GM19372 (cell line): ENCODE results near the gene ETHE1.

Experiments
- ATAC-seq: cut with Tn5 transposase; IDR thresholded peaks from one replicate; pipeline ENCODE4 v1.9.1; 2021; ENCODE audit warnings: mild to moderate bottlenecking, low read depth, moderate library complexity; ENCODE audit not compliant: unreplicated experiment

ETHE1 gene

GRCh38 chr19:43526884-43527859 is at the start of gene ETHE1:
ETHE1 (minus strand) TSS chr19:43527201; CDS start chr19:43527177, 24 bp downstream.
- ATAC-seq, result peak; percentile 66

DNA sequence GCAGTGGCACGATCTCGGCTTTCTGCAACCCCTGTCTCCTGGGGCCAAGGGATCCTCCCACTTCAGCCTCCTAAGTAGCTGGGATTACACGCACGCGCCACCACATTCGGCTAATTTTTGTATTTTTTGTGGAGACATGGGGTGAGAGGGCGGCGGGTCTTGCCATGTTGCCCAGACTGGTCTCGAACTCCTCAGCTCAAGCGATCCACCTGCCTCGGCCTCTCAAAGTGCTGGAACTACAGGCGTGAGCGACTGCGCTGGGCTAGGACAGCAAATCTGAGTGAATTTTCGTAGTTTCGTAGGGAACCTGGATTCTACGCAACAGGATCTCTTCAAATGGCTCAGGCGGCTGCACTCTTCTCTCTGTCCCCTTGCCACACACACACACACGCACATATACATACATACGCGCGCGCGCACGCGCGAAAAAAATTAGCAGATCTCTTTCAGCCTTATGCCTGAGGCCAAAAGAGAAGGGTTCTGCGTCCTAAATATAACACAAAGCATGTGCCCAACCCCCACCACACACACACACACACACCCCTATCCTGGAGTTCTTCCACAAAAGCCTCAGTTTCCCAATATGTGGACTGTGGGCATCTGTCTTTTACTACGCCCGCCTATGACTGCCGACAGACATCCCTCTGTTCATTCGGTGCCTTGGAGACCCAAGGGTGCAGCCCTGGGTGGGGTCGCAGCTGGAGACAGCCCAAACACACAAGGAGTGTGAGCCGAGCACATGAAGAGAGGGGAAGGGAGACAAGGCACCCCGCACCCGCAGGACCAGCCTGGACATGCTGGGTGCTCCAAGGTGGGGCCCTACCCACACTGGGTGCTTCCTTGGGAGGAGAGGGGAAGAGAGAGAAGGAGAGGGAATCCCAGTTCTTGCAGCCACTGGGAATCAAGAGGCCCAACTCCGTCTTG is 49.2 kb upstream of the ETHE1 start:
- ATAC-seq, result no peak

DNA sequence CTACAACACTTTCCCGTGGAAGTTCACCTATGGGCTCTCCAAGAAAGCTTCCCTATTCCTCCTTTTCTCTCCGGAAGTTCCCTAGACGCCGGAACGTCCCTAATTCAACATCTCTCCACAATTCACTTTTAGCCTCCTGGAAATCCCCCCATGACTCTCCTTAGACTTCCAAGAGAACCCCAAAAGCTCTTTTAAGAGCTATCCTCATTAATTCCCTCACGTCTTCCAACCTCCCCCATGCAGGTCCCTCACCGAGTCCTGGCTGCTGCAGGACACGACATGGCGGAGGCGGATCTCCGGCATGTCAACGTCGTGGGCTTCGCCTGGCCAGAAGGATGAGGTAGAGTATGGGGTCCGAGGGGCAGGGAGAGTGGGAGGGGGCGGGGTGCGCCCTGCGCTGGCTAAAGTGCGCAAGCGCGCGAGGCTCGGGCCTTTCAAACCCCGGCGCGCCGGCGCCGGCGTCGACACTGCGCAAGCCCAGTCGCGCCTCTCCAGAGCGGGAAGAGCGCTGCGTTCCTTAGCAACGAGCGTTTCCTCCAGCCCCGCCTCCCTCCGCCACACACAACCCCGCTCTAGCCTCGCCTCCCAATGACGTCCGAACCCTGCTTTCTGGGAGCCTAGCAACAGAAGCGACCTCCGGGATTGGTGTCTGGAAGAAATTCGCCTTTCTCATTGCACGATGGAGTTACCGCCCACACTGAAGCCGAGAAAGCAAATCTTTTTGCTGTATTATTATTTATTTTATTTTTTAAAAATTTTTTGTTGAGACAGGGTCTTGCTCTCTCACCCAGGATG is 48.4 kb upstream of the ETHE1 start, which contains the start of the genes PINLYP and XRCC1:
Gene PINLYP (plus strand): TSS at position 646 of the 795 bp plus-strand sequence. CDS start 1,391 bp downstream, outside the sequence.
Gene XRCC1 (minus strand): TSS at position 372 of the 795 bp plus-strand sequence. CDS start 69 bp downstream, at position 303.
- peak; percentile 97 for ATAC-seq

DNA sequence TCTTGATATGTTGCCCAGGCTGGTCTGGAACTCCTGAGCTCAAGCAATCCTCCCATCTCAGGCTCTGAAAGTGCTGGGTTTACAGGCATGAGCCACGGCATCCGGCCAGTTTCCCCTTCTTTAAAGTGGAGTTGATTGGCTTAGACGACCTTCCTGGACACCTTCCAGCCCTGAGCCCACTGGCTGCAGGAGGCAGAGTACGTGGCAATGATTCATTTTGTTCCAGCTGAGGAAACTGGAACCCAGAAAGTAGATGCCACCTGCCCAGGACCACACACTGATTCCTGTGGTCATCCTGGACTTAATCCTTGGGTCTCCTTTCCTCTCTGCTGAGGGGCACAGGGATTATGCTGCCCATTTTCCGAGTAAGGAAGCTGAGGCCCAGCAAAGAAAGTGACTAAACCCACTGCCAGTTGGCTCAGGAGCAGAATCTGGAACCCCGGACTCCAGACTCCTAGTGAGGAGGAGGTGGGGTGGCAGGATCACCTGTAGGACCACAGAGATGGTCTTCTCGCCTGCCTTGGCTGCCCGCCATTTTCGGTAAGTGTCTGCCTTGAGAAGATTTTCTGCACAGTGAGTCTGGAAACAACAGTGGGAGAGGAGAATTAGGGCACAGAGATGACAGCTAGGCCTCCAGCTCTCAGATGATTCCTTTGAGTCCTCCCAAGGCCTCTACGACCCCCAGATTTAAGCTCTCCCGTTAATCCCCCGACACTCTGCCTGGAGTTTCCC is 47.6 kb upstream of the ETHE1 start:
- ATAC-seq, result no peak

DNA sequence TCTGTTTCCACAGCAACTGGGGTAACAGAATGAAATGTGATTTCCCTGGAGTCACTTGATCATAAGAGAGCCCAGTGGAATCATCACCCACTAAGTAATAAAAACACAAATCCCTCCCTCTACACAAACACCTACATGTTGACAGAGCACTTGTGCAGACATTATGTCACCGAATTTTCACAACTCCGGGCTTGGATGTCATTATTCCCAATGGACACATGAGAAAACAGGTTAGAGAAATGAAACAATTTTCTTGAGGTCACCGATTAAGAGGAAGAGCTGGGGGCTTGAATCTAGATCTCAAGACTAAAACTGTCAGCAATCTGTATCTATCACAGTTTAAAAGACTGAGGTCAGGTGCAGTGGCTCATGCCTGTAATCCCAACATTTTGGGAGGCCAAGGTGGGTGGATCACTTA is 45.2 kb upstream of the ETHE1 start:
- ATAC-seq, result no peak

GRCh38 chr19:43570174-43570791 is 43.3 kb upstream of the ETHE1 start:
- no peak for ATAC-seq

DNA sequence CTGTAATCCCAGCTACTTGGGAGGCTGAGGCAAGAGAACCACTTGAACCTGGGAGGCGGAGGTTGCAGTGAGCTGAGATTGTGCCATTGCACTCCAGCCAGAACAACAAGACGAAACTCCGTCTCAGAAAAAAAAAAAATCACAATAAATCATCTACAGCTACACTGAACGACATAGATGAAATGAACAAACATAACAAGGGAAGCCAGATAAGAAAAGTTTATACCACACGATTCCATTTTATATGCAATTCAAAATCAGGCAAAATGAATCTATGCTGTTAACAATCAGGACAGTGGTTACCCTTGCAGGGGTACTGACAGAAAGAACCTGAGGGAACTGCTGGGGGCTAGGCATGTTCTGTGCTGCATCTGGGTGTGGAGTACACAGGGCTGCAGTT is 42.7 kb upstream of the ETHE1 start:
- no peak for ATAC-seq

- no peak for ATAC-seq
These were observed 37.8 kb upstream of the ETHE1 start for GRCh38 chr19:43564800-43565199.

DNA sequence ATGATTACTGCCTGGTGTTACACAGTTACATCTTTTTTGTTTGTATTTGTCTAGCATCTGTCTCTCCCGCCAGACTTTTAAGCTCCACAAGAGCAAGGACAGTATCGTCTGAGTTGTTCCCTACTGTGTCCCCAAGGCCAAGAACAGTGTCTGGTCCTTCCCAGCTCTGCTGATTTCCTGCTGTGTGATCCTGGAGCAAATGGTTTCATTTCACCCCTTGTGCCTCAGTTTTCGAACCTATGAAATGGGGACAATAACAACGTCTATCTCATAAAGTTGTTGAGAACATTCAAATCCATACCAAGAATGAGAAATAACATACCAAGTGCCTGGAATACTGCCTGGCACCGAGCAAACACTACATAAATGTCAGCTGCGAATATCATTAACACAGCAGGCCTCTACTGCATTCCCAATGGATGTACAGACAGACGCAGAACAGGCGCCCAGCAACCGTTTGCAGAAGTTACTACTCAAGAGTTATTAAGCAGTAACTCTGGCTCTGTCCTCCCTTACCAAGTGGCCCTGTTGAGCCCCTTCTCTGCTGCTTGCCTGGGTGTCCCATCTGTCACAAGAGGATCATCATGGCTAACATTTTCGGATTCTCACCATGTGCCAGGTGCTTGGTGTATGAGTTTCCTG is 36.9 kb upstream of the ETHE1 start:
- ATAC-seq, result no peak

DNA sequence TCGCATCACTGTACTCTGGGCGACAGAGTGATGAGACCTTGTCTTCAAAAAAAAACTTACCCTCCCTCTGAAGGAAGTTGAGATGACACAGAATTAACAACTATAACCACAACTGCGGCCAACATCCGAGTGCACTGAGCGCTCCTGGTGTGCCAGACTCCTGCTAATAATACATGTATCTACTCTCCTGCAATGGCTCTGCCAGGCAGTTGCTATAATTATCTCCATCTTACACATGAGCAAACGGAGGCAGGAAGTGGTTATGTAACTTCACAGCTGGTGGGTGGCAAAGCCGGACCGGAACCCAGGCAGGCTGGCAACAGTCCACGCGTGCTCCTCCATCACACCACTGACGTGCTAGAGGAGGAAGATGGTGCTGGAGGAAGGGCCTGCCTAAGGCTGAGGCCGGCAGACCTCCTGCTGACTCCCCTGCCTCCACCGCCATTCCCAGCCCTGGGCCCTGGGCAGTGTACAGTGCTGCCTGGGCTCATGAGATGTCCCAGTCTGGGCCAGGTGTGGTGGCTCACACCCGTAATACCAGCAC is 35.8 kb upstream of the ETHE1 start:
- ATAC-seq, result no peak

DNA sequence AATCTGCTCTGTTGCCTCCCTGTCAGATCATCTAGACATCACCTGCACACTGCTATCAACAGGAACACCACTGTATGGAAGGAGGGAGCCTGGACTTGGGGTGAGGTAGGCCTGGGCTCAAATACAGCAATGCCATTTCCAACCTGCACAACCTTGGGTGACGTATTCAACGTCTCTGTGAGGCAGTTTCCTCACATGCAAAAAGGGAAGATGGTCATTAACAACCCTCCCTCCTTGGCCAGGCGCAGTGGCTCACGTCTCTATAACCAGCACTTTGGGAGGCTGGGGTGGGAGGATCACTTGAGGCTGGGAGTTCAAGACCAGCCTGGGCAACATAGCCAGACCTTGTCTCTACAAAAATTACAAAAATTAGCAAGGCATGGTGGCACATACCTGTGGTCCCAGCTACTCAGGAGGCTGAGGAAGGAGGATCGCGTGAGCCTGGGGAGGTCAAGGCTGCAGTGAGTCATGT is 35.3 kb upstream of the ETHE1 start:
- ATAC-seq, result no peak

DNA sequence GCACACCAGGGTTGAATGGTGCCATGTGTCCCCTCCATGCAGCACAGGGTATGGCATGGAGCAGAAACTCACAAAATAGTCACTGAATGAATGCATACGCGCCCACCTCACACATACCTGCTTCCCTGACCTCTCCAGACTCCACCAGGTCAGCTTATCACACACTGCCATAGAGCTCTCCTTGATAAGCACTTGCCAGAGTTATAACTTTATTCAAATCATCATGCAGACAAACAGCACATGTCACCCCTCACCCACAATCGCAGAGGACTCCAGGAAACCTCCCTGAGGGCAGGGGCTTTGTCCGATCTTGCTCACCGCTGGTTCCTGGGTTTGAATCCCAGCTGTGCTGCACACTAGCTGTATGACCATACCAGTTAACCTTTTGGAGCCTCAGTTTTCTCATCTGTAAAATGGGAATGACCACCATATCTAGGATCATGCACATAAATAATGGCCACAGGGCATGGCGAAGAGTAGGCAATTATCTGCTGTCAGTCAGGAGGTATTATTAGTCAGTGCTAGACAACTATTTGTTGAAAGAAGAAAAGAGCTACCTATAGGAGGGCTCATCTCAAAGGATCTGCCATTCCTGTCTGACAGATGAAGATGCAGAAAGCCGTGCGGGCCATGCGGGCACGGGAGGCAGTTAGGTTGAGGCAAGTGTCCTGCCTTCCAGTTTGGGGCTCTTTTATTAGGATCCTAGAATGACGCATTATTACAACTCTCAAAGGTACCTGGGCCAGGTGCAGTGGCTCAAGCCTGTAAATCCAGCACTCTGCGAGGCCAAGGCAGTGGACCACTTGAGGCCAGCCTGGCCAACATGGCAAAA is 34.4 kb upstream of the ETHE1 start:
- no peak for ATAC-seq

DNA sequence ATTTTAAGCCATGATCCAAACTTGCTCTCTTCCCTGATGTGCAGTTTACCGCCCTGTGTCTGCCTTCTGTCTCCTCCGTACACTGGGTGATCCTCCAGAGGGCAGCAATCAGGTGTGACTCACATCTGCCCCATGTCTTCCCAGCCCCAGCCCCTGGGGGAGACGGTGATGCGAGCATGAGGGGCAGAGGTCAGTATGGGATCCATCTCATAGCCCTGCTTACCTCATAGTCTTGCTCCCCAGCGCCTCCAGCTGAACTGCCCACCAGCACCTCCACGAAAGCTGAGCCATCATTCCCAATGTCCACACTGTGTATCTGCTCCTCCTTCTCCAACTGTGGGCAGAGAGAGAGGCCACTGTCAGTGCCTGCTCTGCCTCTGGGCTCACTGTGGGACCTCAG is 33.7 kb upstream of the ETHE1 start:
- ATAC-seq, result no peak

- ATAC-seq, result no peak
These were observed 28.3 kb upstream of the ETHE1 start for GRCh38 chr19:43555185-43555770.

GRCh38 chr19:43554317-43554895 is 27.4 kb upstream of the ETHE1 start:
- ATAC-seq, result no peak

DNA sequence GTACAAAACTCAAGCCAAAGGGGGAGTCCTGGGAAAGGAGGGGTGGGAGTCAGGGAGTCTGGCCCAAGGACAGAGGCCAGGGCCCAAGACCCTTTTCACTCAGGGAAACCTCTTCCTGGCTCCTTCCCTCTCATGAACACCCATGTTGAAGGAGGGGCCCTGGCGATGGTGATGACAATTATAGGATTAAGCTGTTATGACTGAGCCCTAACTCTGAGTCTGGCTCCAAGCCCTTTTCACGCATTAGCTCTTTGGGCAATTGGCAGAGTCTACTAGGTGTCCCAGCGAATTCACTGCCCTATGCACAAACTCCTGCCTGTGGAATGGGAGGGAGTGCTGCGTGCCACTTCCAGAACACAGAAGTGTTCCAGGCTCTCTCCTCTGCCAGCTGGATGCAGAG is 26.7 kb upstream of the ETHE1 start:
- ATAC-seq, result no peak
